Natural killer cell (primary cell): ENCODE results near the gene MCOLN2. TPM values are rescaled to one million over a fixed set of nuclear protein-coding genes. Genes with fewer than 3 reads are reported as not detected.

Source experiments
- ATAC-seq, 3 donors: fragments of 150-1000 bp in 2 of 3; fragments of 200-7000 bp in 1 of 3; cut with Tn5 transposase; 1 replicate in 1 of 3; 2 replicates in 2 of 3; pipeline ENCODE4 v1.10.0; 2021; ENCODE audit warnings: mild to moderate bottlenecking in 2 of 3, moderate library complexity in 2 of 3
- DNase-seq, 2 donors: peaks; one replicate each; pipeline versions ENCODE4 v3.0.0 to v3.0.0-alpha.2; 2013 to 2021; ENCODE audit warnings: mixed read lengths in 1 of 2
- H3K27ac ChIP-seq: one replicate; pipeline ENCODE4 v1.5.1; 2013; ENCODE audit warnings: mild to moderate bottlenecking, low read length
- H3K27me3 ChIP-seq: one replicate; pipeline ENCODE4 v1.6.1; 2013; ENCODE audit warnings: low read length; ENCODE audit not compliant: control insufficient read depth, insufficient read depth
- H3K36me3 ChIP-seq: one replicate; pipeline ENCODE4 v1.6.1; 2013; ENCODE audit warnings: low read length; ENCODE audit not compliant: control insufficient read depth, insufficient read depth
- H3K4me1 ChIP-seq: one replicate; pipeline ENCODE4 v1.6.1; 2013; ENCODE audit warnings: low read length; ENCODE audit not compliant: control insufficient read depth, insufficient read depth
- H3K4me3 ChIP-seq: one replicate; pipeline ENCODE4 v1.5.1; 2013; ENCODE audit warnings: low read length
- H3K9me3 ChIP-seq: one replicate; pipeline ENCODE4 v1.6.1; 2013; ENCODE audit warnings: low read length; ENCODE audit not compliant: control insufficient read depth, insufficient read depth
- H3K27ac Mint-ChIP-seq, 2 donors: one replicate each; pipeline ENCODE4 v1.8.0; 2022; ENCODE audit warnings: mild to moderate bottlenecking in 2 of 2, mixed read lengths in 2 of 2, moderate library complexity in 1 of 2
- H3K27me3 Mint-ChIP-seq, 2 donors: one replicate each; pipeline ENCODE4 v1.8.0; 2022; ENCODE audit warnings: low read depth in 2 of 2, mixed read lengths in 2 of 2
- H3K36me3 Mint-ChIP-seq: one replicate; pipeline ENCODE4 v1.8.0; 2022; ENCODE audit warnings: mixed read lengths
- H3K4me1 Mint-ChIP-seq, 2 donors: one replicate each; pipeline ENCODE4 v1.8.0; 2022; ENCODE audit warnings: mixed read lengths in 2 of 2
- H3K4me3 Mint-ChIP-seq: one replicate; pipeline ENCODE4 v1.8.0; 2022; ENCODE audit warnings: mild to moderate bottlenecking, moderate library complexity, mixed read lengths
- H3K9me3 Mint-ChIP-seq, 2 donors: one replicate each; pipeline ENCODE4 v1.8.0; 2022; ENCODE audit warnings: mixed read lengths in 2 of 2
- WGBS: methylation state at CpG from one replicate; pipeline ENCODE4 v1.1.7; 2013; ENCODE audit warnings: missing lambda C conversion rate; ENCODE audit not compliant: insufficient coverage; 5-methylcytosine and 5-hydroxymethylcytosine counted together
- intact Hi-C: fragments of 100-400 bp; cut with micrococcal nuclease; formaldehyde crosslinking; loops from one replicate; pipeline ENCODE4 v1.14.2; 2022
- total RNA-seq, 4 donors: library from RNA; stranded (reverse); fragments of 120-200 nt in 1 of 4; gene quantifications; one replicate each; pipeline versions ENCODE4 v1.2.3 to v1.2.4, GENCODE V29; 2013 to 2022
- TF ChIP-seq, protein P1 (sequence below): fragments of 200-600 bp; IDR thresholded peaks from one replicate; pipeline ENCODE4 v1.8.0; 2022; ENCODE audit warnings: antibody characterized with exemption

Gene MCOLN2
- total RNA-seq, 3 donors from 2014 or later (not counting 1 experiment from before 2014, with no cell fraction given), result 0.84 to 23.9 (median 3.8) TPM

- Histone ChIP-seq H3K36me3 (no peaks in the 10 kb centered on the region), H3K27me3 (no peaks in the 10 kb centered on the region), H3K27ac (no peak overlapping the region), H3K9me3 (no peaks in the 10 kb centered on the region), H3K4me3 (no peak overlapping the region), H3K4me1 (no peaks in the 10 kb centered on the region)
- no peak overlapping the region for H3K4me3 Mint-ChIP-seq
- TF ChIP-seq, protein P1, sequence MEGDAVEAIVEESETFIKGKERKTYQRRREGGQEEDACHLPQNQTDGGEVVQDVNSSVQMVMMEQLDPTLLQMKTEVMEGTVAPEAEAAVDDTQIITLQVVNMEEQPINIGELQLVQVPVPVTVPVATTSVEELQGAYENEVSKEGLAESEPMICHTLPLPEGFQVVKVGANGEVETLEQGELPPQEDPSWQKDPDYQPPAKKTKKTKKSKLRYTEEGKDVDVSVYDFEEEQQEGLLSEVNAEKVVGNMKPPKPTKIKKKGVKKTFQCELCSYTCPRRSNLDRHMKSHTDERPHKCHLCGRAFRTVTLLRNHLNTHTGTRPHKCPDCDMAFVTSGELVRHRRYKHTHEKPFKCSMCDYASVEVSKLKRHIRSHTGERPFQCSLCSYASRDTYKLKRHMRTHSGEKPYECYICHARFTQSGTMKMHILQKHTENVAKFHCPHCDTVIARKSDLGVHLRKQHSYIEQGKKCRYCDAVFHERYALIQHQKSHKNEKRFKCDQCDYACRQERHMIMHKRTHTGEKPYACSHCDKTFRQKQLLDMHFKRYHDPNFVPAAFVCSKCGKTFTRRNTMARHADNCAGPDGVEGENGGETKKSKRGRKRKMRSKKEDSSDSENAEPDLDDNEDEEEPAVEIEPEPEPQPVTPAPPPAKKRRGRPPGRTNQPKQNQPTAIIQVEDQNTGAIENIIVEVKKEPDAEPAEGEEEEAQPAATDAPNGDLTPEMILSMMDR, result no peak
- no CpG with 5 or more reads among the region's 2 CpGs for WGBS
- no peaks in the 10 kb centered on the region for H3K4me1 Mint-ChIP-seq
- no peak for ATAC-seq
- H3K36me3 Mint-ChIP-seq, result no peaks in the 10 kb centered on the region
- intact Hi-C loops, result no loop called here
- peaks cover 13 to 33% of the 10 kb centered on the region in 2 donors for H3K27me3 Mint-ChIP-seq
- DNase-seq, result no peak
- no peaks in the 10 kb centered on the region for H3K9me3 Mint-ChIP-seq
- no peak overlapping the region for H3K27ac Mint-ChIP-seq
Measured at GRCh38 chr1:85033221-85033620, 36.3 kb upstream of the MCOLN2 start.

GRCh38 chr1:85030536-85030935 lies 33.6 kb upstream of the MCOLN2 start:
- TF ChIP-seq, protein P1, result no peak
- Histone ChIP-seq H3K27me3 (no peaks in the 10 kb centered on the region), H3K4me3 (no peak overlapping the region), H3K36me3 (no peaks in the 10 kb centered on the region), H3K27ac (no peak overlapping the region), H3K4me1 (peaks cover 5% of the 10 kb centered on the region), H3K9me3 (no peaks in the 10 kb centered on the region)
- H3K36me3 Mint-ChIP-seq, result no peaks in the 10 kb centered on the region
- H3K4me3 Mint-ChIP-seq, result no peak overlapping the region
- DNase-seq (no peak), ATAC-seq (no peak)
- no peaks in the 10 kb centered on the region for H3K9me3 Mint-ChIP-seq
- peaks cover 7 to 14% of the 10 kb centered on the region in 2 donors for H3K27me3 Mint-ChIP-seq
- intact Hi-C loops, result no loop called here
- H3K4me1 Mint-ChIP-seq, result peaks cover 9% of the 10 kb centered on the region in 2 donors
- H3K27ac Mint-ChIP-seq, result no peak overlapping the region

- Mint-ChIP-seq H3K36me3 (no peaks in the 10 kb centered on the region), H3K9me3 (no peaks in the 10 kb centered on the region), H3K4me1 (peaks cover 9% of the 10 kb centered on the region in 2 donors), H3K27ac (no peak overlapping the region), H3K4me3 (no peak overlapping the region), H3K27me3 (peaks cover 5 to 8% of the 10 kb centered on the region in 2 donors)
- WGBS, result 100% methylated on average over 2 of the region's 3 CpGs
- H3K27me3 ChIP-seq, result no peaks in the 10 kb centered on the region
- ATAC-seq (no peak), DNase-seq (no peak)
- H3K4me3 ChIP-seq, result no peak overlapping the region
- intact Hi-C loops, result no loop called here
- TF ChIP-seq, protein P1, result no peak
- peaks cover 6% of the 10 kb centered on the region for H3K4me1 ChIP-seq
- no peak overlapping the region for H3K27ac ChIP-seq
- H3K9me3 ChIP-seq, result no peaks in the 10 kb centered on the region
- H3K36me3 ChIP-seq, result no peaks in the 10 kb centered on the region
Measured at GRCh38 chr1:85028151-85028550, 31.2 kb upstream of the MCOLN2 start.
